HepG2 (cell line): Measurements from ENCODE around the gene RIPOR3. TPM values are rescaled to one million over a fixed set of nuclear protein-coding genes. Genes with fewer than 3 reads are reported as not detected.

ENCODE experiments used
- ATAC-seq: fragments of 200-7000 bp; cut with Tn5 transposase; 3 replicates; pipeline ENCODE4 v1.9.1; 2020; ENCODE audit warnings: mild to moderate bottlenecking, moderate library complexity
- BruUV-seq: library from RNA; stranded (reverse); fragments of 400-500 nt; replicated peaks from 2 replicates; lab custom pipeline; 2021; lab: Mats Ljungman, UMichigan
- CTCF ChIA-PET: fragments of 300-600 bp; formaldehyde crosslinking; extraction: SDS; loops from one replicate; lab custom pipeline; 2021; ENCODE audit warnings: low total read pairs, inconsistent platforms, low intra/inter-chr PET ratio; lab: Yijun Ruan, JAX
- POLR2A ChIA-PET: fragments of 350-600 bp; sonication (Branson Sonifier 250); formaldehyde crosslinking; loops from one replicate; lab custom pipeline; 2020; ENCODE audit warnings: antibody characterized with exemption, inconsistent platforms; lab: Yijun Ruan, JAX
- DNase-seq: peaks from one replicate; pipeline ENCODE4 v3.0.0-alpha.2; 2015; ENCODE audit warnings: low spot score
- FAIRE-seq: peaks from 3 replicates; lab custom pipeline; 2011; peaks lifted over from hg19 to GRCh38; lab: Jason Lieb, UNC
- H2AFZ ChIP-seq: one replicate; pipeline ENCODE4 v1.6.1; 2011; ENCODE audit warnings: low read length, inconsistent platforms
- H3K27ac ChIP-seq: fragments of 300-600 bp; 3 replicates; pipeline ENCODE4 v1.8.0; 2011; ENCODE audit warnings: mixed run types, mild to moderate bottlenecking, mixed read lengths, low read length, inconsistent platforms; ENCODE audit not compliant: insufficient read depth; ENCODE audit errors: extremely low read length
- H3K27me3 ChIP-seq, 2 experiments: fragments of 200-600 bp in 1 of 2; 2 replicates in 1 of 2; 3 replicates in 1 of 2; pipeline versions ENCODE4 v1.6.0 to v1.8.0; 2011; ENCODE audit warnings: low read length in 2 of 2, mild to moderate bottlenecking in 2 of 2, moderate library complexity in 2 of 2, inconsistent platforms in 1 of 2; ENCODE audit not compliant: insufficient read depth in 2 of 2, control insufficient read depth in 1 of 2
- H3K36me3 ChIP-seq, 2 experiments: fragments of 200-600 bp in 1 of 2; replicated peaks in 1 of 2; 2 replicates in 1 of 2; 3 replicates in 1 of 2; pipeline versions ENCODE4 v1.5.1 to v1.8.0; 2011; ENCODE audit warnings: low read length in 2 of 2, inconsistent platforms in 1 of 2; ENCODE audit not compliant: insufficient read depth in 2 of 2, control insufficient read depth in 1 of 2
- H3K4me1 ChIP-seq: 2 replicates; pipeline ENCODE4 v1.5.1; 2012; ENCODE audit warnings: low read length, inconsistent platforms; ENCODE audit not compliant: insufficient read depth
- H3K4me2 ChIP-seq: 2 replicates; pipeline ENCODE4 v1.6.0; 2011; ENCODE audit warnings: low read depth, low read length, inconsistent platforms
- H3K4me3 ChIP-seq, 3 experiments: fragments of 200-600 bp in 1 of 3; sonication (generic), shearing (Covaris generic) in 1 of 3; replicated peaks in 1 of 3; 2 replicates each; pipeline ENCODE4 v1.5.1; 2011 to 2016; ENCODE audit warnings: low read length in 3 of 3, inconsistent platforms in 2 of 3, low read depth in 2 of 3, mild to moderate bottlenecking in 2 of 3, control low read depth in 1 of 3, mixed read lengths in 1 of 3; ENCODE audit not compliant: insufficient read depth in 1 of 3
- H3K79me2 ChIP-seq: one replicate; pipeline ENCODE4 v1.6.1; 2011; ENCODE audit warnings: low read length, inconsistent platforms; ENCODE audit not compliant: insufficient read depth
- H3K9ac ChIP-seq: 2 replicates; pipeline ENCODE4 v1.6.0; 2011; ENCODE audit warnings: mild to moderate bottlenecking, low read depth, low read length, inconsistent platforms; ENCODE audit not compliant: insufficient read depth
- H3K9me3 ChIP-seq: 2 replicates; pipeline ENCODE4 v1.5.1; 2012; ENCODE audit warnings: mild to moderate bottlenecking, low read length
- H4K20me1 ChIP-seq: 2 replicates; pipeline ENCODE4 v1.6.0; 2011; ENCODE audit warnings: inconsistent platforms, mild to moderate bottlenecking, low read length, moderate library complexity; ENCODE audit not compliant: insufficient read depth
- GABPB1 ChIP-seq: IDR thresholded peaks from 2 replicates; pipeline ENCODE4 v1.6.1; 2016; ENCODE audit warnings: mild to moderate bottlenecking, missing genetic modification reagents, moderate library complexity, missing compliant biosample characterization
- NFIB ChIP-seq: sonication (generic); formaldehyde crosslinking; IDR thresholded peaks from 2 replicates; pipeline ENCODE4 v1.9.0; 2021; ENCODE audit warnings: missing genetic modification reagents, mild to moderate bottlenecking, borderline replicate concordance
- ZFYVE20 ChIP-seq: sonication (generic); formaldehyde crosslinking; IDR thresholded peaks from 2 replicates; pipeline ENCODE4 v1.8.0; 2023; ENCODE audit warnings: low read depth, mild to moderate bottlenecking, moderate library complexity, missing genetic modification reagents, borderline replicate concordance
- ZNF256 ChIP-seq: sonication (generic); formaldehyde crosslinking; conservative IDR thresholded peaks from 2 replicates; pipeline ENCODE4 v1.4.0; 2020; ENCODE audit warnings: missing genetic modification reagents
- ZNF547 ChIP-seq: sonication (generic); formaldehyde crosslinking; IDR thresholded peaks from 2 replicates; pipeline ENCODE4 v1.5.1; 2020; ENCODE audit warnings: mild to moderate bottlenecking, missing genetic modification reagents
- WGBS: methylation state at CpG from one replicate; pipeline ENCODE4 v1.1.6; 2017; ENCODE audit warnings: low lambda C conversion rate; 5-methylcytosine and 5-hydroxymethylcytosine counted together
- in situ Hi-C: cut with HindIII; loops from 2 replicates; pipeline ENCODE4 v1.10.0; 2017; ENCODE audit warnings: low pct_unique_long_range_greater_than_20kb; ENCODE audit not compliant: extremely low pct_ligation_motif_present
- intact Hi-C: fragments of 100-400 bp; cut with micrococcal nuclease; formaldehyde crosslinking; loops from one replicate; pipeline ENCODE4 v1.10.0; 2022; ENCODE audit not compliant: unreplicated experiment
- polyA plus RNA-seq, 8 experiments: library from polyadenylated mRNA; depleted of rRNA in 3 of 8; stranded (reverse) in 7 of 8; unstranded in 1 of 8; fragments of >200 nt; fragmentation: Illumina TruSeq in 4 of 8; extraction: Trizol in 4 of 8; gene quantifications; 2 replicates each; pipeline versions ENCODE4 v1.2.1 to v1.2.3, GENCODE V29; 2011 to 2016; ENCODE audit warnings: low read depth in 4 of 8, missing spikeins in 1 of 8, mixed read lengths in 1 of 8; ENCODE audit not compliant: insufficient read depth in 1 of 8
- total RNA-seq, 5 experiments: library from RNA; depleted of rRNA; stranded (reverse); fragments of >200 nt; fragmentation: Illumina TruSeq; extraction: Trizol; gene quantifications; 2 replicates each; pipeline ENCODE4 v1.2.3, GENCODE V29; 2016; ENCODE audit warnings: low read depth in 1 of 5
- TF ChIP-seq, protein P1 (sequence below): sonication (generic); formaldehyde crosslinking; IDR thresholded peaks from 2 replicates; pipeline ENCODE4 v1.4.0; 2020; ENCODE audit warnings: missing genetic modification reagents
- TF ChIP-seq, protein P2 (sequence below): sonication (generic); formaldehyde crosslinking; IDR thresholded peaks from 2 replicates; pipeline ENCODE4 v1.8.0; 2022; ENCODE audit warnings: mild to moderate bottlenecking, missing genetic modification reagents, moderate library complexity
- TF ChIP-seq, protein P3 (sequence below): sonication (generic); formaldehyde crosslinking; IDR thresholded peaks from 2 replicates; pipeline ENCODE4 v1.4.0; 2020; ENCODE audit warnings: missing genetic modification reagents

Gene RIPOR3
- total and polyA plus RNA-seq, 2 of the 13 experiments (the other 11 are each of a cell fraction or from before 2014, with no cell fraction given): 0.18 TPM; not detected in 1

DNA sequence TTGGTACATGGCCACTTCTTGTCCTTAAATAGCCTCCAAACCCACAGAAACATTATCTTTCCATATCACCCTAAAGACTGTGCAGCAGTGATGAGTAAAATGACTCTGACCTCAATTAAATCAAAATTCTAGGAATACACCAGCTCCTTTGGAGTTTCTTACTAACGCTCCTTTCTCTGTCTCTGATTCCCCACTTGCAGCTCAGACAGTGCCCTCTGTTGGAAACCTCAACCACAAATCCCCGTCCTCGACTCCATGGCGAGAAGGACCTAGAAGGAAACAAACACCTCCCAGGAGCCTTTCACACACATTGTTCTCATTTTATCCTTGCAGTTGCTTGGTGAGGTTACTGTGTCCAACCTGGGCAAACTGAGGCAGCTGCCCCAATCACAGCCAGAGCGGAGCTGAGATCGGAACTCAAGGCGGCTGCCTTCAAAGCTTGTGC lies 22.3 kb upstream of the RIPOR3 start (continued):
- TF ChIP-seq, protein P1, sequence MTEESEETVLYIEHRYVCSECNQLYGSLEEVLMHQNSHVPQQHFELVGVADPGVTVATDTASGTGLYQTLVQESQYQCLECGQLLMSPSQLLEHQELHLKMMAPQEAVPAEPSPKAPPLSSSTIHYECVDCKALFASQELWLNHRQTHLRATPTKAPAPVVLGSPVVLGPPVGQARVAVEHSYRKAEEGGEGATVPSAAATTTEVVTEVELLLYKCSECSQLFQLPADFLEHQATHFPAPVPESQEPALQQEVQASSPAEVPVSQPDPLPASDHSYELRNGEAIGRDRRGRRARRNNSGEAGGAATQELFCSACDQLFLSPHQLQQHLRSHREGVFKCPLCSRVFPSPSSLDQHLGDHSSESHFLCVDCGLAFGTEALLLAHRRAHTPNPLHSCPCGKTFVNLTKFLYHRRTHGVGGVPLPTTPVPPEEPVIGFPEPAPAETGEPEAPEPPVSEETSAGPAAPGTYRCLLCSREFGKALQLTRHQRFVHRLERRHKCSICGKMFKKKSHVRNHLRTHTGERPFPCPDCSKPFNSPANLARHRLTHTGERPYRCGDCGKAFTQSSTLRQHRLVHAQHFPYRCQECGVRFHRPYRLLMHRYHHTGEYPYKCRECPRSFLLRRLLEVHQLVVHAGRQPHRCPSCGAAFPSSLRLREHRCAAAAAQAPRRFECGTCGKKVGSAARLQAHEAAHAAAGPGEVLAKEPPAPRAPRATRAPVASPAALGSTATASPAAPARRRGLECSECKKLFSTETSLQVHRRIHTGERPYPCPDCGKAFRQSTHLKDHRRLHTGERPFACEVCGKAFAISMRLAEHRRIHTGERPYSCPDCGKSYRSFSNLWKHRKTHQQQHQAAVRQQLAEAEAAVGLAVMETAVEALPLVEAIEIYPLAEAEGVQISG (CRISPR knock-in tag): peak; percentile 18; the same call in 1 of the 2 replicates
- TF ChIP-seq NFIB (CRISPR knock-in tag) (no peak), ZFYVE20 (CRISPR knock-in tag) (no peak), ZNF547 (CRISPR knock-in tag) (no peak)

DNA sequence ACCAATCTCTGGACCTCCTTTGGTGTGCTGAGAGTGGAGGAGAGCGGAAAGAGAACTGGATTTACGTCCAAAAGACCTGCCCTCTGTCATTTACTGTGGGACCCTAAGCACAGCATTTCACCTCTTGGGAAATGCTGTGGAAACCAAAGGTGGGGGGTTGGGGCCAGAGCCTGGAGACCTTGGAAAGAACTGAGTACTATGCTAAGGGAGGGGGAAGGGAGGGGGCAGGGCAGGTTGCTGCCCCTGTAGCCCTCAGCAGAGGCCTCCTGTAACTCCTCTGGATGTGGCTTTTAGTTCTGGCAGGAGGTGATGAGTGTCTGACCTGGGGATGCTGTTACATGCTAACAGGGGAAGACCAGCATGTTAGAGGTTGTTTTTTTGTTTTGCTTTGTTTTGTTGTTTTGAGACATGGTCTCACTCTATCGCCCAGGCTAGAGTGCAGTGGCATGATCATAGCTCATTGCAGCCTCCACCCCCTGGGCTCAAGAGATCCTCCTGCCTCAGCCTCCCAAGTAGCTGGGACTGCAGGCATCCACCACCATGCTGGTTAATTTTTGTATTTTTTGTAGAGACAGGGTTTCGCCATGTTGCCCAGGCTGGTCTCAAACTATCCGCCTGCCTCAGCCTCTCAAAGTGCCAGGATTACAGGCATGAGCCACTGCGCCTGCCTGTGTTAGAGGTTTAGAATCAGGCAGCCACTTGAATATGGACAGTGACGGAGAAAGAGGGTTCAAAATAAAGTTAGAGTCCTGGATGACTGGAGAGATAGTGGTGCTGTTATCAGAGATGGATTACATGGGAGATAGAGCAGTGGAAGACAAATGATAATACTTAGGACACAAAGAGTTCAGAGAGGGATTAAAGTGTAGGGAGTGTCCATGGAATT lies 21.7 kb upstream of the RIPOR3 start:
- Histone ChIP-seq H3K79me2 (no peaks in the 10 kb centered on the region), H3K27ac (no peak overlapping the region), H3K4me2 (no peak overlapping the region), H2AFZ (no peak overlapping the region), H3K9ac (no peak overlapping the region), H3K27me3 (0 out of 5 replicates have a peak, but pooled peaks cover 0 to 2% of the 10 kb centered on the region in 2 experiments), H3K9me3 (no peaks in the 10 kb centered on the region), H4K20me1 (no peaks in the 10 kb centered on the region), H3K4me1 (peaks cover 50% of the 10 kb centered on the region), H3K36me3 (no peaks in the 10 kb centered on the region), H3K4me3 (no peak overlapping the region)
- intact Hi-C loops: loop anchor here (1.0 to 2.0 kb wide), 2 partner anchors 42 to 50 kb away; no protein-coding TSS in a partner anchor
- no TSS peak for BruUV-seq
- FAIRE-seq (no peak), DNase-seq (no peak), ATAC-seq (no peak)
- POLR2A ChIA-PET: interaction anchor here (0.9 to 1.2 kb wide), 2 partner anchors 16 to 50 kb away, joined by 3 to 5 read pairs; no protein-coding TSS in a partner anchor
- in situ Hi-C loops: no loop called here
- CTCF ChIA-PET: interaction anchor here (1.3 to 1.5 kb wide), 3 partner anchors 50 to 125 kb away, joined by 3 to 5 read pairs (median 4); no protein-coding TSS in a partner anchor
- WGBS: 53% methylated on average over 7 of the region's 7 CpGs
- TF ChIP-seq GABPB1 (CRISPR knock-in tag): no peak
- TF ChIP-seq, protein P2, sequence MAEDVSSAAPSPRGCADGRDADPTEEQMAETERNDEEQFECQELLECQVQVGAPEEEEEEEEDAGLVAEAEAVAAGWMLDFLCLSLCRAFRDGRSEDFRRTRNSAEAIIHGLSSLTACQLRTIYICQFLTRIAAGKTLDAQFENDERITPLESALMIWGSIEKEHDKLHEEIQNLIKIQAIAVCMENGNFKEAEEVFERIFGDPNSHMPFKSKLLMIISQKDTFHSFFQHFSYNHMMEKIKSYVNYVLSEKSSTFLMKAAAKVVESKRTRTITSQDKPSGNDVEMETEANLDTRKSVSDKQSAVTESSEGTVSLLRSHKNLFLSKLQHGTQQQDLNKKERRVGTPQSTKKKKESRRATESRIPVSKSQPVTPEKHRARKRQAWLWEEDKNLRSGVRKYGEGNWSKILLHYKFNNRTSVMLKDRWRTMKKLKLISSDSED: no peak
- TF ChIP-seq, protein P3, sequence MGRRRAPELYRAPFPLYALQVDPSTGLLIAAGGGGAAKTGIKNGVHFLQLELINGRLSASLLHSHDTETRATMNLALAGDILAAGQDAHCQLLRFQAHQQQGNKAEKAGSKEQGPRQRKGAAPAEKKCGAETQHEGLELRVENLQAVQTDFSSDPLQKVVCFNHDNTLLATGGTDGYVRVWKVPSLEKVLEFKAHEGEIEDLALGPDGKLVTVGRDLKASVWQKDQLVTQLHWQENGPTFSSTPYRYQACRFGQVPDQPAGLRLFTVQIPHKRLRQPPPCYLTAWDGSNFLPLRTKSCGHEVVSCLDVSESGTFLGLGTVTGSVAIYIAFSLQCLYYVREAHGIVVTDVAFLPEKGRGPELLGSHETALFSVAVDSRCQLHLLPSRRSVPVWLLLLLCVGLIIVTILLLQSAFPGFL (CRISPR knock-in tag): no peak
- TF ChIP-seq ZNF256 (CRISPR knock-in tag): 0 out of 2 replicates have a peak, but pooled peaks have one; percentile 2
